ENCODE results near the gene NTM.

DNA sequence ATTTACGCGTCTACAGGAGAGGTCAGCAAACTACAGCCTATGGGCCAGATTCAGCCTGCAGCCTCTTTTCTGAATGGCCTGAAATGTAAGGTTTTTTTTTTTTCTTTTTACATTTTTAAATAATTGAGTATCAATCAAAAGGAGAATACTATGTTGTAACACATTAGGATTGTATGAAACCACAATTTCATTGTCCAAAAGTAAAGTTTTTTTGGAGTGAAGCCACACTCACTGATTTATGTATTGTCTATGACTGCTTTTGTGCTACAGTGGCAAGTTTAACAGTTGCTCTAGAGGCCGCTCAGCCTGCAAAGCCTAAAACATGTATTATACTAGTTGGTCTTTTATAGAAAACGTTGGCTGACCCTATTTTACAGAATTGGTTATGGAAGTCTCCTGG, 923.2 kb downstream of the NTM start:
- TF ChIP-seq, protein P1, sequence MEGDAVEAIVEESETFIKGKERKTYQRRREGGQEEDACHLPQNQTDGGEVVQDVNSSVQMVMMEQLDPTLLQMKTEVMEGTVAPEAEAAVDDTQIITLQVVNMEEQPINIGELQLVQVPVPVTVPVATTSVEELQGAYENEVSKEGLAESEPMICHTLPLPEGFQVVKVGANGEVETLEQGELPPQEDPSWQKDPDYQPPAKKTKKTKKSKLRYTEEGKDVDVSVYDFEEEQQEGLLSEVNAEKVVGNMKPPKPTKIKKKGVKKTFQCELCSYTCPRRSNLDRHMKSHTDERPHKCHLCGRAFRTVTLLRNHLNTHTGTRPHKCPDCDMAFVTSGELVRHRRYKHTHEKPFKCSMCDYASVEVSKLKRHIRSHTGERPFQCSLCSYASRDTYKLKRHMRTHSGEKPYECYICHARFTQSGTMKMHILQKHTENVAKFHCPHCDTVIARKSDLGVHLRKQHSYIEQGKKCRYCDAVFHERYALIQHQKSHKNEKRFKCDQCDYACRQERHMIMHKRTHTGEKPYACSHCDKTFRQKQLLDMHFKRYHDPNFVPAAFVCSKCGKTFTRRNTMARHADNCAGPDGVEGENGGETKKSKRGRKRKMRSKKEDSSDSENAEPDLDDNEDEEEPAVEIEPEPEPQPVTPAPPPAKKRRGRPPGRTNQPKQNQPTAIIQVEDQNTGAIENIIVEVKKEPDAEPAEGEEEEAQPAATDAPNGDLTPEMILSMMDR (IDR thresholded peaks at IDR 0.05; ENCODE audit: poor library complexity): no peak
- no peak for TF ChIP-seq EZH2 (IDR thresholded peaks at IDR 0.05; ENCODE audit: borderline replicate concordance)

Measured in hepatocyte (in vitro differentiated cells).